Measurements from ENCODE around the gene MMP14.
A peak's percentile ranks its signal among the peaks of the same experiment; 100 is the strongest.

The MMP14 gene

DNA sequence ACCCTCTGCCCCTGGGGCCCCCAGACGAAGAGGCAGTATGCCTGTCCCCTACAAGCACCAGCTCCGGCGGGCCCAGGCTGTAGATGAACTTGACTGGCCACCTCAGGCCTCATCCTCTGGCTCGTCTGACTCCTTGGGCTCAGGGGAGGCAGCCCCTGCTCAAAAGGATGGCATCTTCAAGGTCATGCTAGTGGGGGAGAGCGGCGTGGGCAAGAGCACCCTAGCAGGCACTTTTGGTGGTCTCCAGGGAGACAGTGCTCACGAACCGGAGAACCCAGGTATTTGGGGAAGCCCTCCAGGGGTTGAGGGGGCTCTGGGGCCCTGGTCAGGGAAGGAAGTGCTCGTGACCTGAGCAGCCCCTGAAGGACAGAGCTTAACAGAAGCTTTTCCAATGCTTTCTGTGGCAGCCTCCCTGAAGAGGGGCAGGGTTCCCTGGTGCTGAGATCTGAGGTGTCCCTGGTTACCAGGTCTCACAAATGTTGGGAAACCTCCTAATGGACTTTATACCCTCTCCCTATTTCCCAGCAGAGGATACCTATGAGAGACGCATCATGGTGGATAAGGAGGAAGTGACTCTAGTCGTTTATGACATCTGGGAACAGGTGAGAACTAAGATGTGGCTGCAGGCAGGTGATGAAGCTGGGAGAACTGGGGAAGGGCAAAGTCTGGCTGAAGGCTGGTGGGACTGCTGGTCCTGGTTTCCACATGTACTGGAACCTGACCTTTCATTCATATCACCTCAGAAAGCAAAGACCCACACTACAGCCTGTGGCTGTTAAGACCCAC is 48.5 kb downstream of the MMP14 start:
- no peak for DNase-seq (ENCODE audit: low spot score)

DNA sequence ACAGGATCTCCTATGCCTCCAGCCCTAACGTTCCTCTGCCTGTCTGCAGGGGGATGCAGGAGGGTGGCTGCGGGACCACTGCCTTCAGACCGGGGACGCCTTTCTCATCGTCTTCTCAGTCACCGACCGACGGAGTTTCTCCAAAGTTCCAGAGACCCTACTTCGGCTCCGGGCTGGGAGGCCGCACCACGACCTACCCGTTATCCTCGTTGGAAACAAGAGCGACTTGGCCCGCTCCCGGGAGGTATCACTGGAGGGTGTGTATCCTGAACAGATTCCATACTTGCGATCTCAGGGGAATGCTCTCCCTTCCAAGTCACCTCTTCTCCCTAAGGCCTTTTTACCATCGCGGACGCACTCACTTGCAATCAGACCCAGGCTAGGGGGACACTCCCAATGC is 49.6 kb downstream of the MMP14 start:
- no peak for DNase-seq (ENCODE audit: low spot score)

DNA sequence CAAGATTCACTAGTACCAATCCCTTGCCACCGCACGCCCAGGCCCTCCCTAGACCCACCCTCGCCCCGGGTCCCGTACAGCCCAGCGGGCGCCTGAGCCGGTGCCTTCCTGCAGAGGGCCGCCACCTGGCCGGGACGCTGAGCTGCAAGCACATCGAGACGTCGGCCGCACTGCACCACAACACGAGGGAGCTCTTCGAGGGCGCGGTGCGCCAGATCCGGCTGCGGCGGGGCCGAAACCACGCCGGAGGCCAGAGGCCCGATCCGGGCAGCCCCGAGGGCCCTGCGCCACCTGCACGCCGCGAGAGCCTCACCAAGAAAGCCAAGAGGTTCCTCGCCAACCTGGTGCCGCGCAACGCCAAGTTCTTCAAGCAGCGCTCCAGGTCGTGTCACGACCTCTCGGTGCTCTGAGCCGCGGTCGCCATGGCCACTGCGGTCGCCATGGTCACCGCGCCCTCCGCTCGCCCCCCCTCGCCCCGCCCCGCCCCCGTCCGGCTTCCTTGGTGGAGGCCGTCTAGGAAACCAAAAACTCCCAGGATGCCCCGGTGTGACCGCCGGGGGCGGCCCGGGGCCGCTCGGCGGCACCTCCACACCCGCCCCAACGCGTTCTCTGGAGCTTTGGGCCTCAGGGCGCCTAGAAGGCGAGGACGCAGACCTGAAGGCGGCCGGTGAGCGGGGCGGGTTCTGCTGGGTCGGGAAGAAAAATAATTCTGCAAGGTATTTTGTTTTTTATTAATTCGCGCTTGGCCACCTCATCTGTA is 50.3 kb downstream of the MMP14 start:
- no peak for DNase-seq (ENCODE audit: low spot score)

DNA sequence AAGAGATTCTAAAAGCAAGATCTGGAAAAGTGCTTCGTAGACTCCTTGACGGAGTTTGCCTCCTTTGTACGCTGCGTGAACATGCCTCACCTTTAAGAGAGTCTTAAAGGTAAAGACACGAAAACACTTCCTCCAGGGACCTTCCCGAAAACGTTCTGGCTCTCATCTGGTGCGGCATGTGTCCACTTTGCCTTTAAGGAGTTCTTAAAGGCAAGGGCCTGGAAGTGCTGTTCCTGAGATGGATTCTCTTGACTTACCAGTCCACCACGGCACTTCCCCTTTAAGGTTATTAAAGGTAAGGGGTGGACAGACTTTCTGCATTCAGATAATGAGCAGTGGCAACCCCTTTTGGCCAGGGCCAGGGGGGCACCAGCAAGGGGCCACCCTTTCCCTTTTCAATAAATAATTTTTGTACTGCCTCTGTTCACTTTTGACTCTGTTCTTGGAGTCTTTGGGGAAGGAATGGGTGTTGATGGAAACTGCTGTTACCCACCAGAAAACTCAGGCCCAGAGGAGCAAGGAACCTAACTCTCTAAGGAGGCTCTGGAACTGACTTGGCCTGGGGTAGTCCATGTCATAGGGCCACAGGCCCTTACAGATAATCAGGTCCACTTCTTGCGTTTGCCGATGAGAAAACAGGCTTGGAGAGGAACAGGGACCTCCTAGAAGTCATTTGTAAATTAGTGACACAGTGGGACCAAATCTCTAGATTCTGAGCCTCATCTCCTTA is 51.0 kb downstream of the MMP14 start:
- DNase-seq (ENCODE audit: low spot score) = no peak

DNA sequence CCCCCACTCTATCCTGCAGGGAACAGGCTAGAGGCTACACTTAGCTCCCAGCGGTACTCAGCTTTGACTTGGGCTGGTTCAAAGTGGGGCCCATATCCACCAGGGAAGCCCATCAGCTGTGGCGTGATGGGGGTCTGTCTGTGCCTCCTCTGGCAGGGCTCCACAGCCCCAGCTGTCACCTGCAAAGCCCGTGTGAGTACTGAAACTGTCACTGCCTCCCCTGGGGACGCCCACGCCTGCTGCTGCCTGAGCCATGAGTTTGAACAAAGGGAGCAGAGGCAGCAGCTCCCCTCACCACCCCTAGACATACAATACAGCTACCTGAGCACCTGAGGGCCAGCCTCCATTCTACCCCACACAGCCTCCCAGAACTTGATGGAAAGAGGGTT is 51.6 kb downstream of the MMP14 start:
- DNase-seq (ENCODE audit: low spot score) = no peak

DNA sequence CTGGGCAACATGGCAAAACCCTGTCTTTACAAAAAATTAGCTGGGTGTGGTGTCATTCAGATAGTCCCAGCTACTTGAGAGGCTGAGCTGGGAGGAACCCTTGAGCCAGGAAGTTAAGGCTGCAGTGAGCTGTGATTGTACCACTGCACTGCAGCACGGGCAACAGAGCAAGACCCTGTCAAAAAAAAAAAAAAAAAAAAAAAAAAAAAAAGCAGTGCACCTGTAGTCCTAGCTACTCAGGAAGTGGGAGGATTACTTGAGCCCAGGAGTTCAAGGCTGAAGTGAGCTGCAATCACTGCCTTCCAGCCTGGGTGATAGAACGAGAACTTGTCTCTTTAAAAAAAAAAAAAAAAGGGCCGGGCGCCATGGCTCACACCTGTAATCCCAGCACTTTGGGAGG is 52.3 kb downstream of the MMP14 start:
- DNase-seq (ENCODE audit: low spot score) = no peak

DNA sequence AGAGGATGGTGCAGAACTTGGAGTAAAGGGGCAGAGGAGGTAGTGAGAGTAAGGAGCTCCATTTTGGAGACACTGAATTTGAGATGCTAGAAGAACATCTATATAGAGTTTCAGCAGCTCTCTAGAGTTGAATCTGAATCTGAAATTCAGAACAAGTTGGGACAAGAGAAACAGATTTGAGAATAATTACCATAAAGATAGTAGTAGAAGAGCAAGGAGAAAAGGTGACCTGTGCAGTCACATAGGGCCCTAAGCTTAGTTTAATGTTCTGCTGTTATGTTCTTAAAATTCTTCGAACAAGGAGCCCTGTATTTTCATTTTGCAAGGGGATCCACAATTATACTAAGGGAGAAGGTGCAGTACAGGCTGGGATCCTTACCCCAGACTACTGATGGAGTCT is 54.0 kb downstream of the MMP14 start:
- no peak for DNase-seq (ENCODE audit: low spot score)

DNA sequence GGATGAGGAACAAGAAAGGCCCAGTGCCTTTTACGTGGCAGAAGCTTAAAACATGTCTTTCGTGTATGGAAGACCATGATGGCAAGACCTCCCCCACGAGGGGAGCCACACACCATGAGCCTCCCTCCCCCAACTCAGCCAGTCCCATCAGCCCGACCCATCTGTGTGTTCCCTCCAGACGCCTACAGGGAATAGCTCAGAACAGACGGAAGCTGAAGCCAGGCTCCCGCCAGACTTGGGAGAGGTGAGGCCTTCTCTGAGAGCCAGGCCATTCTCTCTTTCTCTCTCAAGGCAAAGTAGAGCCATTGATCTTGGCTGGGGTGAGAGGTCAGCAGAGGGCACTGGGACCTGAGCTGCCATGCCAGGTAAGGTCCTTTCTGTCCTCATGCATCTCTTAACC is 56.1 kb downstream of the MMP14 start:
- DNase-seq (ENCODE audit: low spot score) = peak; percentile 37

DNA sequence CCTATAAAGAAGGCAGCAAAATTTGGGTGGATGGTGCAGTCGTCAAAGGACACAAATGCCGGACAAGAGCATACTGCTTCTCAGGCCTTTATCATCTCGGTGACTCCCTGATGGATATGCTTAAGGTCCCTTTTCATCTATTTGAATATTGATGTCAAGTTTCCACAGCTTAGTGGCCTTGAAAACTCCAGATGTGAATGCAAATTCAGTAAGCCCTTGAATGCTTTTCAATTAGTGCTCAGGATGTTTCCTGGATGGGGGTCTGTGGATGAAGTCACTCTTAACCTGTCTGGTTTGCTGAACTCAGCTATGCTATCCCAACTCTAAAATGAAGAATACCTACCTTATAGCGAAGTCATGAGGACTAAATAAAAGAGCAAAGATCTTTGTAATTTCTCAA is 57.3 kb downstream of the MMP14 start:
- DNase-seq (ENCODE audit: low spot score) = no peak

DNA sequence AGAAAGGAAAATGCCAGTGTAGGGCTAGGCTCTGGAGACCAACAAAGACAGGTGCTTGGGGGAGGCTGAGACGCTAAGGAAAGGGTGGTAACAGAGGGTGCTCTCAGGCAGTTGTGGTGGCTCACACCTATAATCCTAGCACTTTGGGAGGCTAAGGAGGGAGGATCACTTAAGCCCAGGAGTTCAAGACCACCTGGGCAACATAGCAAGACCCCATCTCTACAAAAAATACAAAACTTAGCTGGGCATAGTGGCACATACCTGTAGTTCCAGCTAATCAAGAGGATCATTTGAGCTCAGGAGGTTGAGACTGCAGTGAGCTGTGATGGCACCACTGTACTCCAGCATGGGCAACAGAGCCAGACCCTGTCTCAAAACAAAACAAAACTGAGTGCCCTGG is 59.0 kb downstream of the MMP14 start:
- DNase-seq (ENCODE audit: low spot score) = no peak

DNA sequence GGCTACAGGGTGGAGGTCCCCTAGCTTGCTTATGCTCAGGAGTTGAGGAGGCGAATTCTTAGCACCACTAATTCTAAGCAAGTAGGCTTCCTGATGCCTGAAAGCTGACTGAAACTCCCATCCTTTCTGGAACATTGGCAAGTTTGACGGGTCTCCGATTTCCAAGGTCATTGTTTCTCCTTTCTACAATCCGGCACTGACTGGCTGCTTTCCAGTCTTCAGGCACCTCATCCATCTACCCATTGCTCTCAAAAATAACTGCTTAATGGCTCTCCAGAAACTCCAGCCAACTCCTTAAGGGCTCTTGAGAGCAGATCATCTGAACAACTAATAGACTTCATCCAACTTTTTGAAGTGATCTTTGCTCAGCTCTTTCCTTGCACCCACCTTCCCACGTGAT is 60.0 kb downstream of the MMP14 start:
- DNase-seq (ENCODE audit: low spot score) = no peak

DNA sequence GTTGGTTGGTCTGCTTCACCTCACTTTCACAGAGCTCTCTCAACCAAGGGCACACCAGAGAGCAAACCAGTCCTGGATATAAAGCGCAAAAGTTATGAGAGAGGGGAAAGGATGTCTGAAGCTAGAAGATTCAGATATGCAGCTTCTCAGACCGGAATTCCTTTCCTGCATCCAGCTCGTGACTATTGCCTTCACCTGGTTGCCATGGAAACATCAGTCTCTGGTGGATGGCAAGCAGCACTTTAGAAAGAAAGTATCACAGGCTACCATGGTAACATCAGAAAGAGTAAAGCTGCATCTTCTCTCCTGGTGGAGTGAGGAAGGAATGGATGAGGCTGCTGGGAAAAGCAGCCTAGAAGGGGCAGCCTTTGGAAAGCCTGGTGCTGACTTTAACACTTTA is 60.4 kb downstream of the MMP14 start:
- DNase-seq (ENCODE audit: low spot score) = no peak

DNA sequence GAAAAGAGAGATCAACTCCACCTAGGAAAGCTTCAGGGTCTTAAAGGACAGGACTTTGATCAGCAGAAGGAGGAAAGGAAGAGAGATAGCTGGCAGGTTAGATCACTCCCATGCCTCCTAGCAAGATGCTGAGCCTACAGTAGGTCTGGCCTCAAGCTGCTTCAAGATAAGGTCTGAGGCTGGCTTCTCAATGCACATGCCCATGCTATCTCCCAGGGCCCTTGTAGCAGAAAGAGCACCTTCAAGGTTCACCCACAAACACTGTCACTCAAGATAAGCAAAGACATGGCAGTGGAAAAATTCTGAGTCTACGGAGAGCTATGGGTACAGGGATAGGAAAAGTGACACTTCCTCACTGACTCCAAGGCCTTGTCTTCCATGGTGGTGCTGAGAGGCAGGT is 61.0 kb downstream of the MMP14 start:
- no peak for DNase-seq (ENCODE audit: low spot score)

Data from Ammon's horn (tissue), 1 donor.